ENCODE results near the gene MYO10.
"Not testable (repeated sequence)": the region's sequence is repeated elsewhere in the genome, so short reads cannot be mapped to it uniquely, and the experiment has no call there.

The MYO10 gene

DNA sequence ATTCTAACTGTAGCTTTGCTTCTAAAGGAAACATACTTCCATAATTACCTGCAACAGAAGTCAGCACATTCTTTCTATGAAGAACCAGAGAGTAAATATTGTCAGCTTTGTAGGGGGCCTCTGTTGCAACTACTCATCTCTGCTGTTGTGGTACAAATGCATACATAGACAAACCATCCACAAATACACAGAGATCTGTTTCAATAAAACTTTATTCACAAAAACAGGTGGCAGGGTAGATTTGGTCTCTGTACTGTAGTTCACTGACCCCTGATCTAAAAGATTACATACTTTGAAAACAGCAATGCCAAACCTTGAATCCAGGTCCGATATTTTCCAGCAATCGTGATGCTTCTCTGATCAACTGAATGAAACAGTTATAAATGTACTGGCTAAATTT lies 274.4 kb downstream of the MYO10 start:
- no peak overlapping the region for H3K4me3 ChIP-seq (ENCODE audit: low read length)
- TF ChIP-seq, protein P1, sequence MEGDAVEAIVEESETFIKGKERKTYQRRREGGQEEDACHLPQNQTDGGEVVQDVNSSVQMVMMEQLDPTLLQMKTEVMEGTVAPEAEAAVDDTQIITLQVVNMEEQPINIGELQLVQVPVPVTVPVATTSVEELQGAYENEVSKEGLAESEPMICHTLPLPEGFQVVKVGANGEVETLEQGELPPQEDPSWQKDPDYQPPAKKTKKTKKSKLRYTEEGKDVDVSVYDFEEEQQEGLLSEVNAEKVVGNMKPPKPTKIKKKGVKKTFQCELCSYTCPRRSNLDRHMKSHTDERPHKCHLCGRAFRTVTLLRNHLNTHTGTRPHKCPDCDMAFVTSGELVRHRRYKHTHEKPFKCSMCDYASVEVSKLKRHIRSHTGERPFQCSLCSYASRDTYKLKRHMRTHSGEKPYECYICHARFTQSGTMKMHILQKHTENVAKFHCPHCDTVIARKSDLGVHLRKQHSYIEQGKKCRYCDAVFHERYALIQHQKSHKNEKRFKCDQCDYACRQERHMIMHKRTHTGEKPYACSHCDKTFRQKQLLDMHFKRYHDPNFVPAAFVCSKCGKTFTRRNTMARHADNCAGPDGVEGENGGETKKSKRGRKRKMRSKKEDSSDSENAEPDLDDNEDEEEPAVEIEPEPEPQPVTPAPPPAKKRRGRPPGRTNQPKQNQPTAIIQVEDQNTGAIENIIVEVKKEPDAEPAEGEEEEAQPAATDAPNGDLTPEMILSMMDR (conservative IDR thresholded peaks at IDR 0.05; ENCODE audit: low read depth, low read length) = no peak
- no peak for DNase-seq (ENCODE audit: low read depth)

DNA sequence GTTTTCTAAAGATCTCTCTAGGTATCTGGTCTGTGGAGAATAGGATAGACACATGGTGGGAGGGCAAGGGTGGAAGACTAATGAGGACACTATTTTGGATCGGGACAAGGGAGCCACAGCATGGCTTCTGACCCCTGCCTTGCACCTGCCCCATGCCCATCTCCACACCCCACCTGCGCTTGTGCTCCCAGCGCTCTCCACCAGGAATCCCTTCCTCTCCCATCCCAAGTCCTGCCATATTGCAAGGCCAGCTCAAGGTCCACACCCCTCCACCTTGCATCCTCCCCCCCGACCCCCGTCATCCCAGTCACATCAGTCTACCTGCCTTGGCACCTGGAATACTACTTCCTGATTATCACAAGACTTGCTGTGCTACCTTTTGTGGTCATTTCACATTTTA lies 275.1 kb downstream of the MYO10 start:
- TF ChIP-seq, protein P1 (conservative IDR thresholded peaks at IDR 0.05; ENCODE audit: low read depth, low read length) = no peak
- no peak for DNase-seq (ENCODE audit: low read depth)
- no peak overlapping the region for H3K4me3 ChIP-seq (ENCODE audit: low read length)

DNA sequence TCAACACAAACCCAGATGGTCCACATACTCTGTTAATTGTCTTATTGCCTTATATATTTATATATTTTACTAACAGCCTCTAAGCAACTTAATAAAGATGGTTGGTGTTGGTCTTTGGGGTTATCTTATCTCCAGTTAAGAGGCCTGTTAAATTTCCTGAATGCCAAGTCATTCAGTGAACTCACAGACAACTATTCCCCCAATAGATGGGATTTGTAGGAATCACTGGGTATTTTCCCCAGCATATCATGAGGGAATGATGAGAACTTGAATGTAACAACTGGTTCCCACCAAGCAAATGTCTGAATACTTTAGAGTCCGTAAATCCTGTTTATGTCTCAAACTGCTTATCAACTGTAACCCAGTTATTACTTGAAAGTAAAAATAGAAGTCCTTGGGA lies 276.6 kb downstream of the MYO10 start:
- DNase-seq (ENCODE audit: low read depth) = no peak
- TF ChIP-seq, protein P1 (conservative IDR thresholded peaks at IDR 0.05; ENCODE audit: low read depth, low read length) = no peak
- H3K4me3 ChIP-seq (ENCODE audit: low read length) = no peak overlapping the region

DNA sequence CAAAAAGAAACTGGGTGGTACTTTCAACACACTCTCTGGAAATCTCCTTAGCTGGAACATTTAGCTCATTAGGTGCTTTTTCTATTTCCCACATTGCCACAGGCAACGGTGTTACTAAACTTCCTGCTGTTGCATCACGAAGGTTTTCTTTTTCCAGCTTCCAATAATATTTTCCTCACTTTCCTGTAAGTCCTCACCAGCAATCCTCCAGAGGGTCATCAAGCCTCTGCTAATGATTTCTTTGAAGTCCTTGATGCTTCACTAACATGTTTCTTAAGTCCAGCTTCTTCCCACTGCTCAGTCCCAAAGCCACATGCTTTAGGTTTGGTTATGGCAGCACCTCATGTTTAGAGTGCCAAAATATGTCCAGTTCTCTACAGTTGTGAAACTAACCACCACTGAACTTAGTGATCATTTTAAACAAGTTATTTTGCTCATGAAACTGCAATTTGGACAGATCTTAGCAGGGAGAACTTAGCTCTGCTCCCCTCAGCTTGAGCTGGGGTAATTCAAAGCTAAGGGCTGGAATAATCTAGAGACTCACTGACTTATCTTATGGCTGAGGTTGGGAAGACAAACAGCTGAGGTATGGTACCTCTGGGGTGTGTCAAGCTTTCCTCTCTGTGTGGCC lies 279.4 kb downstream of the MYO10 start:
- no peak for DNase-seq (ENCODE audit: low read depth)
- H3K4me3 ChIP-seq (ENCODE audit: low read length) = no peak overlapping the region
- TF ChIP-seq, protein P1 (conservative IDR thresholded peaks at IDR 0.05; ENCODE audit: low read depth, low read length) = no peak

DNA sequence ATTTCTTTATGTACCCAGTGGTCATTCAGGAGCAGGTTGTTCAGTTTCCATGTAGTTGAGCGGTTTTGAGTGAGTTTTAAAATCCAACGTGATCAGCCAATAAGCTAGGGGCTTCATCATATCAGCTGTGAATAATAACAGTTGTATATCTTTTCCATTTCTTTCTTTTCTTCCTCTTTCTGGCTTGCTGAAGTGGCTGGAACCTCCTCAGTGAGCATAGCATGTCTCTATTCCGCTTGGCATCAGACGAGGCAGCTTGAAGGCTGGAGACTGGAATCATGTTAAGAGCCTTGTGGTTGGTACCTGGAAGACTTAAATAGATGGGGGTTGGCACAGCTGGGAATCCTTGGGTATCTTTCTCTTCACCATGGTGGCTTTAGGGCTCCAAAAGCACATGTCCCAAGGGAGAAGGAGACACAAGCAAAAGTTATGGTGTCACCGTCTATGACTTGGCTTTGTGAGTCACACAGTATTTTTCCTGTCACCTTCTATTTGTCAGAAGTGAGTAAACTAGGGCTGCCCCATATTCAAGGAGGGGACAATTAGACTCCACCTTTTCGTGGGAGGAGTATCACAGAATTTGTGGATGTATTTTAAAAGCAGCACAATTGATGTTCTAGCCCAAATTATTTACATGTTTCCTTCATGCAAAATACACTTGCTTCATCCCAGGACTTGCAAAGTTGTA lies 281.3 kb downstream of the MYO10 start:
- TF ChIP-seq, protein P1 (conservative IDR thresholded peaks at IDR 0.05; ENCODE audit: low read depth, low read length) = no peak
- no peak for DNase-seq (ENCODE audit: low read depth)
- no peak overlapping the region for H3K4me3 ChIP-seq (ENCODE audit: low read length)

DNA sequence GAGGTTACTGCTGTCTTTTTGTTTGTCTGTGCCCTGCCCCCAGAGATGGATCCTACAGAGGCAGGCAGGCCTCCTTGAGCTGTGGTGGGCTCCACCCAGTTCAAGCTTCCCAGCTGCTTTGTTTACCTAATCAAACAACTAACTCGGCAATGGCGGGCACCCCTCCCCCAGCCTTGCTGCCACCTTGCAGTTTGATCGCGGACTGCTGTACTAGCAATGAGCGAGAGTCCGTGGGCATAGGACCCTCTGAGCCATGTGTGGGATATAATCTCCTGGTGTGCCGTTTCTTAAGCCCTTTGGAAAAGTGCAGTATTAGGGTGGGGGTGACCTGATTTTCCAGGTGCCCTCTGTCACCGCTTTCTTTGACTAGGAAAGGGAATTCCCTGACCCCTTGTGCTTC lies 287.3 kb downstream of the MYO10 start:
- DNase-seq (ENCODE audit: low read depth); H3K4me3 ChIP-seq (ENCODE audit: low read length): not testable (repeated sequence)

DNA sequence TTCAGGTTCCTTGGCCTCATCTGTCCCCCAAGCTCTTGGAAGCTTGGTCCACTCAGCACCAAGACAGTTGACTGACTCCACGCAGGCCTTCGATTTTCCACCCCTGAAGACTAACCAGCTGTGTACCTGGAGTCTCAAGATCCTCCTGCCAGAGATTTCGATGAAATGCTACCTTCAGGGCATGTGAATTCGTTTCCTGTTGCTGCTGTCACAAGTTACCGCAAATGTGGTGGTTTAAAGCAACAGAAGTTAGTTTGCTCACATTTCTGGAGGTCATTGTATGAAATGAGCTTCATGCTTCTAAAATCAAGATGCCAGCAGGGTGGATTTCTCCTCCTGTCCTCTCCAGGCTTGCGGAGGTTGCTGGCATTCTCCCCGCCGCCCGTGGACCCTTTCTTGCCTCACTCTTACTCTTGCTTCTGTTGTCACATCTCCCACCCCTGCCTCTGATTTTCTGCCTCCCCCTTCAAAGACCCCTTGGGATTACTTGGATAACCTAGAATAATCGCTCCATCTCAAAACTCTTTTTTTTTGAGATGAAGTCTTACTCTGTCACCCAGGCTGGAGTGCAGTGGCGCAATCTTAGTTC lies 291.7 kb downstream of the MYO10 start:
- TF ChIP-seq, protein P1 (conservative IDR thresholded peaks at IDR 0.05; ENCODE audit: low read depth, low read length) = no peak
- no peak for DNase-seq (ENCODE audit: low read depth)
- H3K4me3 ChIP-seq (ENCODE audit: low read length) = no peak overlapping the region
